GM10266 (cell line): Measurements from ENCODE around the gene RPS5.
"Not testable (repeated sequence)": the region's sequence is repeated elsewhere in the genome, so short reads cannot be mapped to it uniquely, and the experiment has no call there.

Source experiments
- DNase-seq: peaks from one replicate; pipeline ENCODE4 v3.0.0; 2012; ENCODE audit errors: extremely low spot score
- CTCF ChIP-seq: IDR thresholded peaks from 2 replicates; pipeline ENCODE4 v1.5.1; 2012; ENCODE audit warnings: mild to moderate bottlenecking, low read depth; ENCODE audit not compliant: control insufficient read depth, insufficient read depth; ENCODE audit errors: missing control alignments

RPS5 gene

GRCh38 chr19:58374200-58374599 lies 12.9 kb upstream of the RPS5 start:
- DNase-seq, result no peak

GRCh38 chr19:58376724-58377123 lies 10.3 kb upstream of the RPS5 start:
- DNase-seq, result not testable (repeated sequence)

More at GRCh38 chr19:58374200-58374599, 12.9 kb upstream of the RPS5 start:
- no peak for TF ChIP-seq CTCF

- DNase-seq, result no peak
- no peak for TF ChIP-seq CTCF
Measured at GRCh38 chr19:58379246-58379645, 7.8 kb upstream of the RPS5 start.

GRCh38 chr19:58380037-58380661 lies 6.9 kb upstream of the RPS5 start:
- no peak for DNase-seq
- no peak for TF ChIP-seq CTCF

- peak; percentile 98 for DNase-seq
- peak; percentile 14 for TF ChIP-seq CTCF
Measured at GRCh38 chr19:58380662-58381459, 6.2 kb upstream of the RPS5 start, which contains the start of gene ZNF837. TSS of gene ZNF837 (minus strand) at chr19:58381030. CDS start at chr19:58369332, 11,698 bp downstream.

- no peak for TF ChIP-seq CTCF
- DNase-seq, result no peak
Measured at GRCh38 chr19:58381460-58382212, 5.4 kb upstream of the RPS5 start.

GRCh38 chr19:58382997-58383603 lies 4.0 kb upstream of the RPS5 start:
- TF ChIP-seq CTCF, result no peak
- no peak for DNase-seq
